Esophagus squamous epithelium (tissue), 4 donors: Measurements from ENCODE around the gene TXNDC8.

Source experiments
- POLR2A ChIP-seq, 4 donors: fragments of 450-650 bp; IDR thresholded peaks; one replicate each; pipeline ENCODE4 v1.6.1; 2017; ENCODE audit warnings: antibody characterized with exemption in 4 of 4, mild to moderate bottlenecking in 4 of 4, moderate library complexity in 3 of 4
- TF ChIP-seq, protein P1 (sequence below), 6 experiments: fragments of 450-650 bp in 4 of 6; fragments of 200-600 bp in 2 of 6; sonication (generic) in 2 of 6; IDR thresholded peaks; one replicate each; pipeline ENCODE4 v1.5.1; 2016 to 2019; ENCODE audit warnings: antibody characterized with exemption in 6 of 6, mild to moderate bottlenecking in 4 of 6, moderate library complexity in 4 of 6

DNA sequence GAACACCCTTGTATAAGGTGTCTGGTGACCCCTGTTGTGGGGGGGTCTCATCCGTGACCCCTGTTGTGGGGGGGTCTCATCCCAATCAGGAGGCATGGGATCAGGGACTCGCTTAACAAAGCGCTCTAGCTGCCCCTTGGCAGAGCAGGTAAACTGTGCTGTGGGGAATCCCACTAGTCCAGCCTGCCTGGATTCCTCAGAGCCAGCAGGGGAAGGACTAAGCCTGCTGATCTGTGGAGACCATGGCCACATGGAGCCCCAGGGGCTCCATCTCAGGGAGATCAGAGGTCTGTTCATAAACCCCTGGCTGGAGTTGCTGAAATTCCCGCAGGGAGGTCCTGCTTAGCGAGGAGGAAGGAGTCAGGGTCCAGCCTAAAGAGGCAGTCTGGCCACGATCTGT is 45.8 kb upstream of the TXNDC8 start:
- TF ChIP-seq, protein P1, sequence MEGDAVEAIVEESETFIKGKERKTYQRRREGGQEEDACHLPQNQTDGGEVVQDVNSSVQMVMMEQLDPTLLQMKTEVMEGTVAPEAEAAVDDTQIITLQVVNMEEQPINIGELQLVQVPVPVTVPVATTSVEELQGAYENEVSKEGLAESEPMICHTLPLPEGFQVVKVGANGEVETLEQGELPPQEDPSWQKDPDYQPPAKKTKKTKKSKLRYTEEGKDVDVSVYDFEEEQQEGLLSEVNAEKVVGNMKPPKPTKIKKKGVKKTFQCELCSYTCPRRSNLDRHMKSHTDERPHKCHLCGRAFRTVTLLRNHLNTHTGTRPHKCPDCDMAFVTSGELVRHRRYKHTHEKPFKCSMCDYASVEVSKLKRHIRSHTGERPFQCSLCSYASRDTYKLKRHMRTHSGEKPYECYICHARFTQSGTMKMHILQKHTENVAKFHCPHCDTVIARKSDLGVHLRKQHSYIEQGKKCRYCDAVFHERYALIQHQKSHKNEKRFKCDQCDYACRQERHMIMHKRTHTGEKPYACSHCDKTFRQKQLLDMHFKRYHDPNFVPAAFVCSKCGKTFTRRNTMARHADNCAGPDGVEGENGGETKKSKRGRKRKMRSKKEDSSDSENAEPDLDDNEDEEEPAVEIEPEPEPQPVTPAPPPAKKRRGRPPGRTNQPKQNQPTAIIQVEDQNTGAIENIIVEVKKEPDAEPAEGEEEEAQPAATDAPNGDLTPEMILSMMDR (IDR thresholded peaks at IDR 0.05) = no peak
- no peak for TF ChIP-seq POLR2A (IDR thresholded peaks at IDR 0.05)
